GM23248 (cell line): ENCODE measurements around the gene FN1.

ENCODE experiments used
- EZH2 ChIP-seq: fragments of 200-600 bp; sonication (generic); IDR thresholded peaks from 2 replicates; pipeline ENCODE4 v1.6.1; 2018; ENCODE audit warnings: antibody characterized with exemption, mild to moderate bottlenecking; ENCODE audit not compliant: insufficient read depth, poor library complexity, severe bottlenecking
- EZH2phosphoT487 ChIP-seq: fragments of 200-600 bp; sonication (generic); IDR thresholded peaks from 2 replicates; pipeline ENCODE4 v1.6.1; 2018; ENCODE audit warnings: antibody characterized with exemption, moderate library complexity, mild to moderate bottlenecking, low read depth; ENCODE audit not compliant: insufficient read depth

- no peak for TF ChIP-seq EZH2
- no peak for TF ChIP-seq EZH2phosphoT487
Observed at GRCh38 chr2:215404348-215405012, 31.4 kb downstream of the FN1 start.
